ENCODE measurements around the gene GABBR2.
"Not testable (repeated sequence)": the region's sequence is repeated elsewhere in the genome, so short reads cannot be mapped to it uniquely, and the experiment has no call there.

The GABBR2 gene

GRCh38 chr9:98594546-98595160 is 114.1 kb downstream of the GABBR2 start:
- no peak for DNase-seq (ENCODE audit: low spot score)

- DNase-seq (ENCODE audit: low spot score) = no peak
Observed at GRCh38 chr9:98593354-98594253, 115.1 kb downstream of the GABBR2 start.

- no peak for DNase-seq (ENCODE audit: low spot score)
Observed at GRCh38 chr9:98591696-98592095, 117.0 kb downstream of the GABBR2 start.

GRCh38 chr9:98590101-98590500 is 118.6 kb downstream of the GABBR2 start:
- DNase-seq (ENCODE audit: low spot score) = no peak

- DNase-seq (ENCODE audit: low spot score) = no peak
Observed at GRCh38 chr9:98589102-98589501, 119.6 kb downstream of the GABBR2 start.

GRCh38 chr9:98584853-98585438 is 123.8 kb downstream of the GABBR2 start:
- not testable (repeated sequence) for DNase-seq (ENCODE audit: low spot score)

- DNase-seq (ENCODE audit: low spot score) = no peak
Observed at GRCh38 chr9:98584059-98584458, 124.7 kb downstream of the GABBR2 start.

- no peak for DNase-seq (ENCODE audit: low spot score)
Observed at GRCh38 chr9:98583417-98583816, 125.3 kb downstream of the GABBR2 start.

GRCh38 chr9:98580956-98581355 is 127.8 kb downstream of the GABBR2 start:
- no peak for DNase-seq (ENCODE audit: low spot score)

GRCh38 chr9:98579700-98580099 is 129.0 kb downstream of the GABBR2 start:
- no peak for DNase-seq (ENCODE audit: low spot score)

- DNase-seq (ENCODE audit: low spot score) = no peak
Observed at GRCh38 chr9:98577446-98577845, 131.3 kb downstream of the GABBR2 start.

- DNase-seq (ENCODE audit: low spot score) = no peak
Observed at GRCh38 chr9:98576859-98577258, 131.9 kb downstream of the GABBR2 start.

- DNase-seq (ENCODE audit: low spot score) = no peak
Observed at GRCh38 chr9:98576354-98576753, 132.4 kb downstream of the GABBR2 start.

GRCh38 chr9:98575379-98576346 is 133.1 kb downstream of the GABBR2 start:
- DNase-seq (ENCODE audit: low spot score) = peak; percentile 42

- DNase-seq (ENCODE audit: low spot score) = no peak
Observed at GRCh38 chr9:98573749-98574278, 134.9 kb downstream of the GABBR2 start.

GRCh38 chr9:98572796-98573195 is 135.9 kb downstream of the GABBR2 start:
- DNase-seq (ENCODE audit: low spot score) = no peak

- peak; percentile 28 for DNase-seq (ENCODE audit: low spot score)
Observed at GRCh38 chr9:98572054-98572627, 136.6 kb downstream of the GABBR2 start.

- DNase-seq (ENCODE audit: low spot score) = no peak
Observed at GRCh38 chr9:98571643-98572042, 137.1 kb downstream of the GABBR2 start.

- DNase-seq (ENCODE audit: low spot score) = no peak
Observed at GRCh38 chr9:98570663-98571440, 137.9 kb downstream of the GABBR2 start.

GRCh38 chr9:98570055-98570454 is 138.7 kb downstream of the GABBR2 start:
- no peak for DNase-seq (ENCODE audit: low spot score)
